K562 (cell line): ENCODE data around the gene GAP43. TPM values are rescaled to one million over a fixed set of nuclear protein-coding genes. Genes with fewer than 3 reads are reported as not detected.

ENCODE experiments used
- ATAC-seq: fragments of 200-7000 bp; cut with Tn5 transposase; 3 replicates; pipeline ENCODE4 v1.9.1; 2020; ENCODE audit warnings: moderate library complexity
- BruUV-seq: library from RNA; stranded (reverse); fragments of 400-500 nt; replicated peaks from 2 replicates; lab custom pipeline; 2021; lab: Mats Ljungman, UMichigan
- CTCF ChIA-PET: fragments of 300-600 bp; formaldehyde crosslinking; extraction: SDS; loops from one replicate; lab custom pipeline; 2021; ENCODE audit warnings: low intra/inter-chr PET ratio; lab: Yijun Ruan, JAX
- POLR2A ChIA-PET: fragments of 300-600, 350-650 bp; sonication (Branson Sonifier 250); formaldehyde crosslinking; extraction: SDS; loops from one replicate; lab custom pipeline; 2021; ENCODE audit warnings: antibody characterized with exemption, inconsistent platforms; lab: Yijun Ruan, JAX
- DNase-seq, 4 experiments: peaks; one replicate each; pipeline versions ENCODE4 v3.0.0 to v3.0.0-alpha.2; 2011 to 2018; ENCODE audit warnings: low spot score in 3 of 4, mixed read lengths in 3 of 4; ENCODE audit errors: extremely low read depth in 1 of 4
- FAIRE-seq: peaks from 2 replicates; lab custom pipeline; 2011; peaks lifted over from hg19 to GRCh38; lab: Jason Lieb, UNC
- H2AFZ ChIP-seq: 2 replicates; pipeline ENCODE4 v1.6.0; 2011; ENCODE audit warnings: low read depth, low read length, control low read depth, inconsistent platforms
- H3K27ac ChIP-seq: fragments of 200-600 bp; 3 replicates; pipeline ENCODE4 v1.8.0; 2011; ENCODE audit warnings: low read depth, mild to moderate bottlenecking, control low read depth, inconsistent platforms, low read length, moderate library complexity, mixed read lengths; ENCODE audit errors: extremely low read depth
- H3K27me3 ChIP-seq, 2 experiments: fragments of 300-600 bp in 1 of 2; 2 replicates in 1 of 2; 3 replicates in 1 of 2; pipeline versions ENCODE4 v1.6.0 to v1.8.0; 2011; ENCODE audit warnings: inconsistent platforms in 2 of 2, low read length in 2 of 2, mild to moderate bottlenecking in 1 of 2, mixed read lengths in 1 of 2, moderate library complexity in 1 of 2; ENCODE audit not compliant: control insufficient read depth in 2 of 2, insufficient read depth in 2 of 2
- H3K36me3 ChIP-seq: fragments of 300-600 bp; 3 replicates; pipeline ENCODE4 v1.8.0; 2011; ENCODE audit warnings: mild to moderate bottlenecking, low read length, inconsistent platforms; ENCODE audit not compliant: control insufficient read depth, insufficient read depth
- H3K4me1 ChIP-seq, 2 experiments: fragments of 200-600 bp in 1 of 2; replicated peaks in 1 of 2; 2 replicates in 1 of 2; 3 replicates in 1 of 2; pipeline versions ENCODE4 v1.5.1 to v1.8.0; 2011; ENCODE audit warnings: inconsistent platforms in 2 of 2, low read length in 2 of 2, mild to moderate bottlenecking in 1 of 2, mixed read lengths in 1 of 2, moderate library complexity in 1 of 2; ENCODE audit not compliant: control insufficient read depth in 2 of 2, insufficient read depth in 2 of 2
- H3K4me2 ChIP-seq: 2 replicates; pipeline ENCODE4 v1.6.1; 2011; ENCODE audit warnings: low read length, control low read depth, inconsistent platforms, mixed read lengths; ENCODE audit not compliant: insufficient read depth
- H3K4me3 ChIP-seq: fragments of 200-600 bp; sonication (generic), shearing (Covaris generic); 2 replicates; pipeline ENCODE4 v1.5.1; 2016; ENCODE audit warnings: control low read depth, inconsistent platforms
- H3K79me2 ChIP-seq: fragments of 200-600 bp; 3 replicates; pipeline ENCODE4 v1.8.0; 2011; ENCODE audit warnings: low read length, inconsistent platforms; ENCODE audit not compliant: control insufficient read depth, insufficient read depth
- H3K9ac ChIP-seq, 2 experiments: 2 replicates each; pipeline versions ENCODE4 v1.6.0 to v1.6.1; 2011; ENCODE audit warnings: low read depth in 2 of 2, low read length in 2 of 2, control low read depth in 1 of 2, inconsistent platforms in 1 of 2, mild to moderate bottlenecking in 1 of 2, mixed read lengths in 1 of 2; ENCODE audit not compliant: insufficient read depth in 1 of 2
- H3K9me1 ChIP-seq: one replicate; pipeline ENCODE4 v1.6.0; 2011; ENCODE audit warnings: inconsistent platforms, mild to moderate bottlenecking, low read length, moderate library complexity; ENCODE audit not compliant: control insufficient read depth, insufficient read depth
- H3K9me3 ChIP-seq: replicated peaks from 2 replicates; pipeline ENCODE4 v1.5.1; 2011; ENCODE audit warnings: low read depth, low read length, inconsistent platforms; ENCODE audit not compliant: control insufficient read depth, insufficient read depth
- H4K20me1 ChIP-seq: replicated peaks from 2 replicates; pipeline ENCODE4 v1.6.1; 2011; ENCODE audit warnings: low read length, inconsistent platforms, mixed read lengths; ENCODE audit not compliant: control insufficient read depth, insufficient read depth
- CBX2 ChIP-seq: fragments of 200-600 bp; sonication (generic); IDR thresholded peaks from one replicate; pipeline ENCODE4 v1.6.1; 2012; ENCODE audit warnings: mild to moderate bottlenecking, low read length, inconsistent platforms; ENCODE audit not compliant: insufficient read depth, poor library complexity, severe bottlenecking
- CEBPB ChIP-seq: fragments of 450-650 bp; IDR thresholded peaks from 2 replicates; pipeline ENCODE4 v1.6.1; 2016; ENCODE audit warnings: missing genetic modification characterization, missing compliant biosample characterization
- CTBP1 ChIP-seq: fragments of 450-650 bp; IDR thresholded peaks from 2 replicates; pipeline ENCODE4 v1.6.1; 2016; ENCODE audit warnings: borderline replicate concordance
- ELF4 ChIP-seq: fragments of 450-650 bp; formaldehyde crosslinking; IDR thresholded peaks from 2 replicates; pipeline ENCODE4 v1.4.0; 2022; ENCODE audit warnings: missing genetic modification characterization
- HMBOX1 ChIP-seq: sonication (generic); IDR thresholded peaks from 2 replicates; pipeline ENCODE4 v1.6.1; 2016
- RBM39 ChIP-seq: fragments of 200-400 bp; formaldehyde crosslinking; optimal IDR thresholded peaks from 2 replicates; pipeline ENCODE3; 2018; ENCODE audit warnings: low read depth, low read length
- REST ChIP-seq, 2 experiments: fragments of 450-650 bp; formaldehyde crosslinking in 1 of 2; IDR thresholded peaks; 2 replicates each; pipeline versions ENCODE4 v1.4.0 to v1.6.1; 2014 to 2020; ENCODE audit warnings: mild to moderate bottlenecking in 2 of 2, borderline replicate concordance in 1 of 2, low read depth in 1 of 2
- SRSF7 ChIP-seq: fragments of 200-400 bp; formaldehyde crosslinking; optimal IDR thresholded peaks from 2 replicates; pipeline ENCODE3; 2017; ENCODE audit warnings: mild to moderate bottlenecking, low read depth, low read length
- U2AF2 ChIP-seq: fragments of 200-400 bp; formaldehyde crosslinking; optimal IDR thresholded peaks from 2 replicates; pipeline ENCODE3; 2017; ENCODE audit warnings: low read depth, mild to moderate bottlenecking, low read length
- WGBS: fragments of 100-300 bp; shearing (Covaris generic); methylation state at CpG from one replicate; pipeline ENCODE4 v1.1.6; 2016; ENCODE audit warnings: low coverage, mixed read lengths; ENCODE audit not compliant: insufficient coverage; ENCODE audit errors: missing lambda C conversion rate; 5-methylcytosine and 5-hydroxymethylcytosine counted together
- in situ Hi-C: fragments of 300-500 bp; cut with MboI; formaldehyde crosslinking; loops from 4 replicates; pipeline ENCODE4 v1.15.0; 2018; ENCODE audit warnings: inconsistent platforms, mixed read lengths
- intact Hi-C: fragments of 100-400 bp; cut with micrococcal nuclease; formaldehyde crosslinking; loops from 2 replicates; pipeline ENCODE4 v1.14.2; 2022
- polyA plus RNA-seq, 8 experiments: library from polyadenylated mRNA; depleted of rRNA in 4 of 8; stranded (reverse) in 5 of 8; unstranded in 3 of 8; fragments of >200 nt; fragmentation: Nextera tagmentation in 2 of 8; fragmentation: Illumina TruSeq in 1 of 8; extraction: Ambion mirVana in 2 of 8; extraction: Trizol in 1 of 8; gene quantifications; 2 replicates each; pipeline versions ENCODE4 v1.2.1 to v1.2.3, GENCODE V29; 2011 to 2014; ENCODE audit warnings: inconsistent platforms in 1 of 8, missing spikeins in 1 of 8
- total RNA-seq, 7 experiments: library from RNA; depleted of rRNA in 6 of 7; stranded (reverse); fragments of >200 nt in 6 of 7; fragmentation: Illumina TruSeq in 2 of 7; extraction: Trizol in 2 of 7; gene quantifications; 2 replicates each; pipeline versions ENCODE4 v1.2.1 to v1.2.3, GENCODE V29; 2011 to 2021; ENCODE audit warnings: low replicate concordance in 1 of 7
- TF ChIP-seq, protein P1 (sequence below), 2 experiments: fragments of 150-350 bp in 1 of 2; IDR thresholded peaks; 2 replicates each; pipeline ENCODE4 v1.6.1; 2012 to 2016; ENCODE audit warnings: low read depth in 2 of 2, low read length in 2 of 2, mild to moderate bottlenecking in 1 of 2, moderate library complexity in 1 of 2

Gene GAP43
- total and polyA plus RNA-seq, 9 of the 15 experiments (the other 6 are each of a cell fraction or from before 2014, with no cell fraction given), result 0.04 to 0.11 (median 0.09) TPM; not detected in 6

DNA sequence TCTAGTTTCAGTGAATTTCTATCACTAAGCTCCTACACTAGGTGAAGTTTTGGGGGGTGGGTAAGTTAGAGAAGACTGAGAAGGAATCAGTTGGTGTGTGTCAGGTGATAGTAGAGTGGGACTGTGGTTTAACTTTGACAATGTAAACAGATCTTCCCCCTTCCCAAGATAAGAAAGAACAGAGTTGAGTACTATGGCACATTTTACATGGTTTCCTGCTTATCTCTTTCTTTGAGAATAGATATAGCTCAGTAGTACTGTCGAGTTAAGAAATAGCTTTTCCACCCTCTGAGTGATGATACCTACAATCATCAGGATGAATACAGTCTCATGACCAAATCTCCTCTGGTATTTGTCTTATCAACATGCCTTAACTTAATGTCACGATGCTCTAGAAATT is 42.8 kb downstream of the GAP43 start:
- H3K9ac ChIP-seq, result no peak overlapping the region
- ATAC-seq (no peak), DNase-seq (no peak), FAIRE-seq (no peak)
- H3K27ac ChIP-seq, result no peak overlapping the region
- ChIA-PET POLR2A (interaction anchor here (0.5 to 0.6 kb wide), 2 partner anchors 107 to 319 kb away, joined by 3 read pairs; no protein-coding TSS in a partner anchor), CTCF (no interaction called here)
- H3K79me2 ChIP-seq, result no peaks in the 10 kb centered on the region
- no peak overlapping the region for H2AFZ ChIP-seq
- no peaks in the 10 kb centered on the region for H3K4me1 ChIP-seq
- in situ Hi-C loops, result no loop called here
- no peaks in the 10 kb centered on the region for H3K27me3 ChIP-seq
- 0% methylated on average over 2 of the region's 2 CpGs for WGBS
- H4K20me1 ChIP-seq, result no peaks in the 10 kb centered on the region
- no peaks in the 10 kb centered on the region for H3K9me1 ChIP-seq
- intact Hi-C loops, result no loop called here
- H3K4me2 ChIP-seq, result no peak overlapping the region
- BruUV-seq, result no TSS peak
- H3K4me3 ChIP-seq, result no peak overlapping the region
- H3K36me3 ChIP-seq, result no peaks in the 10 kb centered on the region
- no peaks in the 10 kb centered on the region for H3K9me3 ChIP-seq
- TF ChIP-seq CEBPB (tag), result no peak
- no peak for TF ChIP-seq CBX2
- no peak for TF ChIP-seq RBM39
- 0 out of 2 replicates have a peak, but pooled peaks have one; percentile 16 for TF ChIP-seq CTBP1
- no peak for TF ChIP-seq U2AF2
- TF ChIP-seq SRSF7, result no peak
- TF ChIP-seq HMBOX1, result peak; percentile 35
- TF ChIP-seq REST (IDR thresholded peaks at IDR 0.05; ENCODE audit: borderline replicate concordance), result no peak
- TF ChIP-seq REST (CRISPR knock-in tag; IDR thresholded peaks at IDR 0.05; ENCODE audit: low read depth), result no peak
- TF ChIP-seq, protein P1, sequence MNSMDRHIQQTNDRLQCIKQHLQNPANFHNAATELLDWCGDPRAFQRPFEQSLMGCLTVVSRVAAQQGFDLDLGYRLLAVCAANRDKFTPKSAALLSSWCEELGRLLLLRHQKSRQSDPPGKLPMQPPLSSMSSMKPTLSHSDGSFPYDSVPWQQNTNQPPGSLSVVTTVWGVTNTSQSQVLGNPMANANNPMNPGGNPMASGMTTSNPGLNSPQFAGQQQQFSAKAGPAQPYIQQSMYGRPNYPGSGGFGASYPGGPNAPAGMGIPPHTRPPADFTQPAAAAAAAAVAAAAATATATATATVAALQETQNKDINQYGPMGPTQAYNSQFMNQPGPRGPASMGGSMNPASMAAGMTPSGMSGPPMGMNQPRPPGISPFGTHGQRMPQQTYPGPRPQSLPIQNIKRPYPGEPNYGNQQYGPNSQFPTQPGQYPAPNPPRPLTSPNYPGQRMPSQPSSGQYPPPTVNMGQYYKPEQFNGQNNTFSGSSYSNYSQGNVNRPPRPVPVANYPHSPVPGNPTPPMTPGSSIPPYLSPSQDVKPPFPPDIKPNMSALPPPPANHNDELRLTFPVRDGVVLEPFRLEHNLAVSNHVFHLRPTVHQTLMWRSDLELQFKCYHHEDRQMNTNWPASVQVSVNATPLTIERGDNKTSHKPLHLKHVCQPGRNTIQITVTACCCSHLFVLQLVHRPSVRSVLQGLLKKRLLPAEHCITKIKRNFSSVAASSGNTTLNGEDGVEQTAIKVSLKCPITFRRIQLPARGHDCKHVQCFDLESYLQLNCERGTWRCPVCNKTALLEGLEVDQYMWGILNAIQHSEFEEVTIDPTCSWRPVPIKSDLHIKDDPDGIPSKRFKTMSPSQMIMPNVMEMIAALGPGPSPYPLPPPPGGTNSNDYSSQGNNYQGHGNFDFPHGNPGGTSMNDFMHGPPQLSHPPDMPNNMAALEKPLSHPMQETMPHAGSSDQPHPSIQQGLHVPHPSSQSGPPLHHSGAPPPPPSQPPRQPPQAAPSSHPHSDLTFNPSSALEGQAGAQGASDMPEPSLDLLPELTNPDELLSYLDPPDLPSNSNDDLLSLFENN (IDR thresholded peaks at IDR 0.05; ENCODE audit: low read depth in 2 of 2, low read length in 2 of 2), result no peak
- no peak for TF ChIP-seq ELF4 (CRISPR knock-in tag)
